ENCODE data around the gene CXCR4. TPM values are rescaled to one million over a fixed set of nuclear protein-coding genes. Genes with fewer than 3 reads are reported as not detected.

The CXCR4 gene
- total and polyA plus RNA-seq, 2 donors (not counting 1 experiment from before 2014, with no cell fraction given) = 1,832 to 2,119 TPM

GRCh38 chr2:136111711-136112110 lies 6.2 kb downstream of the CXCR4 start:
- intact Hi-C loops (cut with micrococcal nuclease) = loop anchor here (2.0 kb wide), 1 partner anchor 127 kb away; the partner anchor contains the start of gene DARS1
- CTCF ChIA-PET = interaction anchor here (0.8 to 3.9 kb wide), 6 partner anchors 114 to 273 kb away, joined by 5 to 22 read pairs (median 8); no protein-coding TSS in a partner anchor
- TF ChIP-seq CTCF (IDR thresholded peaks at IDR 0.05) = no peak

GRCh38 chr2:136110526-136110925 lies 7.4 kb downstream of the CXCR4 start:
- TF ChIP-seq CTCF (IDR thresholded peaks at IDR 0.05) = no peak
- no peak for TF ChIP-seq EZH2 (IDR thresholded peaks at IDR 0.05; ENCODE audit: borderline replicate concordance, insufficient read depth, low read depth, low read length, poor library complexity, severe bottlenecking)
- no peaks in the 10 kb centered on the region for H3K27me3 ChIP-seq (replicated peaks in 1 of 4; ENCODE audit: control extremely low read depth in 1 of 4, control insufficient read depth in 3 of 4, insufficient read depth in 4 of 4, low read length in 3 of 4)
- peak overlapping the region; percentile 67 for H3K27ac Mint-ChIP-seq
- no peaks in the 10 kb centered on the region for H3K27me3 Mint-ChIP-seq
- ChIA-PET POLR2A (no interaction called here), CTCF (interaction anchor here (0.9 to 3.9 kb wide), 8 partner anchors 38 to 274 kb away, joined by 3 to 22 read pairs (median 3); no protein-coding TSS in a partner anchor)
- H3K9ac ChIP-seq (ENCODE audit: low read length) = no peak overlapping the region
- H3K4me3 Mint-ChIP-seq = peak overlapping the region; percentile 14
- peaks cover 75 to 80% of the 10 kb centered on the region in 2 donors for H3K4me1 ChIP-seq (ENCODE audit: control insufficient read depth in 2 of 2, insufficient read depth in 2 of 2, low read length in 2 of 2)
- no peak overlapping the region for H2AFZ ChIP-seq (ENCODE audit: insufficient read depth, low read depth, low read length, poor library complexity, severe bottlenecking)
- peaks cover 9% of the 10 kb centered on the region for H3K79me2 ChIP-seq (ENCODE audit: control insufficient read depth, insufficient read depth, low read length)
- DNase-seq = peak; percentile 35
- peak overlapping the region; percentile 29 for H3K4me2 ChIP-seq (replicated peaks; ENCODE audit: low read depth, low read length, poor library complexity, severe bottlenecking)
- H3K9me3 ChIP-seq (ENCODE audit: control extremely low read depth in 1 of 3, control insufficient read depth in 2 of 3, insufficient read depth in 1 of 3, low read length in 2 of 3) = no peaks in the 10 kb centered on the region
- H3K4me1 Mint-ChIP-seq = peaks cover 86% of the 10 kb centered on the region
- WGBS (ENCODE audit: insufficient coverage) = no CpG with 5 or more reads among the region's 1 CpG
- no peaks in the 10 kb centered on the region for H3K9me3 Mint-ChIP-seq (ENCODE audit: insufficient read depth)
- peaks cover 28% of the 10 kb centered on the region for H4K20me1 ChIP-seq (ENCODE audit: control insufficient read depth, insufficient read depth, low read length, poor library complexity, severe bottlenecking)
- ATAC-seq (ENCODE audit: low read depth) = no peak
- H3K36me3 ChIP-seq (replicated peaks in 1 of 2; ENCODE audit: control extremely low read depth in 1 of 2, control insufficient read depth in 1 of 2, extremely low read depth in 1 of 2, insufficient read depth in 2 of 2, low read length in 1 of 2) = peaks cover 4 to 31% of the 10 kb centered on the region in 2 experiments
- H3K27ac ChIP-seq (ENCODE audit: low read length in 2 of 2) = peak overlapping the region in 1 of 2 donors; percentile 42
- intact Hi-C loops (cut with micrococcal nuclease) = loop anchor here (2.0 kb wide), 1 partner anchor 126 kb away; the partner anchor contains the start of gene DARS1
- H3K4me3 ChIP-seq (ENCODE audit: control extremely low read depth in 1 of 5, extremely low read depth in 1 of 5, insufficient read depth in 1 of 5, low read depth in 2 of 5, low read length in 4 of 5) = no peak overlapping the region

More at GRCh38 chr2:136111711-136112110, 6.2 kb downstream of the CXCR4 start:
- WGBS (ENCODE audit: insufficient coverage) = 83% methylated on average over 1 of the region's 6 CpGs
- Histone ChIP-seq H2AFZ (ENCODE audit: insufficient read depth, low read depth, low read length, poor library complexity, severe bottlenecking) (no peak overlapping the region), H3K27ac (ENCODE audit: low read length in 2 of 2) (no peak overlapping the region), H3K4me1 (ENCODE audit: control insufficient read depth in 2 of 2, insufficient read depth in 2 of 2, low read length in 2 of 2) (peaks cover 78 to 81% of the 10 kb centered on the region in 2 donors), H3K36me3 (replicated peaks in 1 of 2; ENCODE audit: control extremely low read depth in 1 of 2, control insufficient read depth in 1 of 2, extremely low read depth in 1 of 2, insufficient read depth in 2 of 2, low read length in 1 of 2) (peaks cover 5 to 41% of the 10 kb centered on the region in 2 experiments), H3K9me3 (ENCODE audit: control extremely low read depth in 1 of 3, control insufficient read depth in 2 of 3, insufficient read depth in 1 of 3, low read length in 2 of 3) (no peaks in the 10 kb centered on the region), H3K79me2 (ENCODE audit: control insufficient read depth, insufficient read depth, low read length) (peaks cover 21% of the 10 kb centered on the region), H3K9ac (ENCODE audit: low read length) (no peak overlapping the region), H4K20me1 (ENCODE audit: control insufficient read depth, insufficient read depth, low read length, poor library complexity, severe bottlenecking) (peaks cover 40% of the 10 kb centered on the region), H3K27me3 (replicated peaks in 1 of 4; ENCODE audit: control extremely low read depth in 1 of 4, control insufficient read depth in 3 of 4, insufficient read depth in 4 of 4, low read length in 3 of 4) (no peaks in the 10 kb centered on the region), H3K4me2 (replicated peaks; ENCODE audit: low read depth, low read length, poor library complexity, severe bottlenecking) (no peak overlapping the region), H3K4me3 (ENCODE audit: control extremely low read depth in 1 of 5, extremely low read depth in 1 of 5, insufficient read depth in 1 of 5, low read depth in 2 of 5, low read length in 4 of 5) (no peak overlapping the region)
- POLR2A ChIA-PET = interaction anchor here (1.0 to 9.0 kb wide), 3 partner anchors 21 to 272 kb away, joined by 3 to 405 read pairs (median 12); no protein-coding TSS in a partner anchor
- no peaks in the 10 kb centered on the region for H3K9me3 Mint-ChIP-seq (ENCODE audit: insufficient read depth)
- ATAC-seq (ENCODE audit: low read depth) (no peak), DNase-seq (peak; percentile 18)
- no peaks in the 10 kb centered on the region for H3K27me3 Mint-ChIP-seq
- H3K4me1 Mint-ChIP-seq = peaks cover 82% of the 10 kb centered on the region
- H3K4me3 Mint-ChIP-seq = peak overlapping the region; percentile 14
- H3K27ac Mint-ChIP-seq = peak overlapping the region; percentile 67
